GM12865 (cell line): Measurements from ENCODE around the gene F12.
A peak's percentile ranks its signal among the peaks of the same experiment; 100 is the strongest.

Source experiments
- DNase-seq: peaks from one replicate; pipeline ENCODE4 v3.0.0; 2010; ENCODE audit warnings: low read depth
- H3K4me3 ChIP-seq: 2 replicates; pipeline ENCODE4 v1.5.1; 2011; ENCODE audit warnings: mild to moderate bottlenecking, low read depth, low read length, control low read depth
- TF ChIP-seq, protein P1 (sequence below): IDR thresholded peaks from 2 replicates; pipeline ENCODE4 v1.5.1; 2011; ENCODE audit warnings: low read length, control low read depth, low read depth, inconsistent platforms; ENCODE audit not compliant: insufficient read depth; ENCODE audit errors: missing control alignments

Gene F12

DNA sequence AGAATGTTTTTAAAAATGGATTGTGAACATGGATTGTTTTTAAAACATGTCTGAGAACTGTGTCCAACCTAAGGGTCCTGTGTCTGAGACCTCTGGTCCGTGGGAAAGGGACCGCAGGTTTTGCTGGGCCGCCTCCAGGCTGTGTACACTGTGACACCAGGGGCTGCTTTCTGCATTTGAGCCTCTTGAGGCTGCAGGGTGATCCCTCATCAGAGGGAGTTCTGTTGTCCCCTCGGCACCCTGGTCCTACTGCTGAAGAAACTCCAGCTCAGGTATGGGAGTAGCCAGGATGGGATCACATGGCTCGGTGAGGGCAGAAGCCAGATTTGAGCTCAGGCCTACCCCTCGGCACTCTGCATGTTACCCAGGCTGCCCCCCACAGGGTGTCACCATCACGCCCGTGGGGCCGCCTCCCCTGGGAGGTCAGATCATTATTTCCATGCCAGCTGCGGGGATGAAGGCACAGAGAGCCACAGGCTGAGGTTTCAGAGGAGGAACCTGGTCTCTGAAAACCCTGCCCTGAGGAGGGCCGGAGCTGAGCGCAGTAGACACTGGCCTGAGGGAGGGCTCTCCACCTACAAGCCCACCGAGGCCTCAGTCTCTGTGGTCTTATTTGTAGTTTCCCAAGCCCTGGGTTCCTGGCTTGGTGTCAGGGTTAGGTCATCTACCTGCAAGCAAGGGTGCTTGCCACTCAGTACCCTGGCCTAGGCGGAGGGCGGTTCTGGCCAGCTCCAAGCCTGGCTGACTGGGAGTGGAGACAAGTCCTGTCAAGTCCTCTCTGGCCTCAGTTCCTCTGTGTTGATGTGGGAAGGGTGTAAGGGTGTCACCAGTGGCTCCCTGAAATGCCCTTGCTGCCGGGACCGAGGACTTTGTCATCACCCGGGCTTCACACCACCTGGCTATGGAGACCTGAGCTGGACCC lies 40.0 kb upstream of the F12 start:
- TF ChIP-seq, protein P1, sequence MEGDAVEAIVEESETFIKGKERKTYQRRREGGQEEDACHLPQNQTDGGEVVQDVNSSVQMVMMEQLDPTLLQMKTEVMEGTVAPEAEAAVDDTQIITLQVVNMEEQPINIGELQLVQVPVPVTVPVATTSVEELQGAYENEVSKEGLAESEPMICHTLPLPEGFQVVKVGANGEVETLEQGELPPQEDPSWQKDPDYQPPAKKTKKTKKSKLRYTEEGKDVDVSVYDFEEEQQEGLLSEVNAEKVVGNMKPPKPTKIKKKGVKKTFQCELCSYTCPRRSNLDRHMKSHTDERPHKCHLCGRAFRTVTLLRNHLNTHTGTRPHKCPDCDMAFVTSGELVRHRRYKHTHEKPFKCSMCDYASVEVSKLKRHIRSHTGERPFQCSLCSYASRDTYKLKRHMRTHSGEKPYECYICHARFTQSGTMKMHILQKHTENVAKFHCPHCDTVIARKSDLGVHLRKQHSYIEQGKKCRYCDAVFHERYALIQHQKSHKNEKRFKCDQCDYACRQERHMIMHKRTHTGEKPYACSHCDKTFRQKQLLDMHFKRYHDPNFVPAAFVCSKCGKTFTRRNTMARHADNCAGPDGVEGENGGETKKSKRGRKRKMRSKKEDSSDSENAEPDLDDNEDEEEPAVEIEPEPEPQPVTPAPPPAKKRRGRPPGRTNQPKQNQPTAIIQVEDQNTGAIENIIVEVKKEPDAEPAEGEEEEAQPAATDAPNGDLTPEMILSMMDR: no peak
- no peak for DNase-seq
- no peak overlapping the region for H3K4me3 ChIP-seq

DNA sequence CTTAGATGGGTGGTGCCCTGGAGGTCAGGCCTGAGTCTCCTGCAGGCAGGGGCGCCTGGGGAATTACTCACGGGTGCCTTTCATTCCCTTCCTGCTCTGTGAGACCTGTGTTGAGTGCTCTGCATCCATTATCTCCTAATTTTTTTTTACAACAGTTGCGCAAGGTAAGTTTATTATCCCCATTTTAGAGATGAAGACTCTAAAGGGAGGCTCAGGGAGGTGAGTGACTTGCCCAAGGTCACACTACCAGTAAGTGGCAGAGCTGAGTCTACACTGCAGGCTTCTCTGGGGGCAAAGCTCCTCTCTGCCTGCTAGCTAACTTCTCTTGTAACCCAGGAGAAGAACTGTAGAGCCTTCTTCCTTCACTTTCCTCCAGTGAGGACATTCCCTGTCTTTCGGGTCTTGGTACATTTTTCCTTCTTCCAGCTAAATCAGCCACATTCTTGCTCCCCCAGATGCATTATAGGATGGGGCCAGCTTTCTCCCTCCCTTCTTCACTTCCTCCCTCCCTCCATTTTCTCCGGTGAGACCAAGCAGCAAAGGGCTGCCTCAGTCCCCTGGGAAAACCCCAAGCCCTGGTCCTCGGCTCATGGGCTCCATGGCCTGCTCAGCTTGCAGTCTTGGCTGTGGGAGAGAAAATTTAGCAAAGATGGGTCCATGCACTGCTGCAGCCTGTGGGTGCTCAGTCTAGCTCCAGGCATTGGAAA lies 39.0 kb upstream of the F12 start:
- H3K4me3 ChIP-seq: no peak overlapping the region
- DNase-seq: no peak
- TF ChIP-seq, protein P1: no peak

DNA sequence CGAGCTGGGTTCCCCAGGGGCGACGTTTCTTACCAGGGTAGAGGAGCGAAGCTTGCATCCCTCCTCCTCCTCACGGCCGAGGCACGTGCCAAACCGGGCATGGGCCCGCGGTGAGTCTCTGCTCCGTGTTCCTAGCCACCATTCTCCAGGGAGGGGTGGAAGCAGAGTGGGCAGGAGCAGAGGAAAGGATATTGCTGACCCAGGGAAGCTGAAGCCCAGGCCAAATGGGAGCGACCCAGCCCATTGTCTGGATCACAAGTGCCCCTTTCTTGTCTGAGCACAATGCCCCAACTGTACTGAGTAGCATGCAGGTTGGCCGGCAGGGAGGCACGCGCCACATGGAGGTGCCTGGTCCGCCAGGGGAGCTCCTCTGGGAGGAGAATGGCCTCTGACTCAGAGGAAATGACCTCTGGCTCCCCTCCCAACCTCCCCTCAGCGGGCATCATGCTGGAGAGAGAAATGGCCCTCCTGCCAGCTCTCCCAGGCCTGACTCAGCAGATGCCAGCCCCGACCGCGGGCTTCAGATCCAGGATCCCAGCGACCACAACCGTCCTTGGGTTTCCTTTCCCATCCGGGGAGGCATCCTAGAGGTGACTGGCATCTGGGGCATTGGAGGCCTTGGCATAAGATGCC lies 38.4 kb upstream of the F12 start:
- TF ChIP-seq, protein P1: no peak
- peak overlapping the region; percentile 50 for H3K4me3 ChIP-seq
- no peak for DNase-seq

DNA sequence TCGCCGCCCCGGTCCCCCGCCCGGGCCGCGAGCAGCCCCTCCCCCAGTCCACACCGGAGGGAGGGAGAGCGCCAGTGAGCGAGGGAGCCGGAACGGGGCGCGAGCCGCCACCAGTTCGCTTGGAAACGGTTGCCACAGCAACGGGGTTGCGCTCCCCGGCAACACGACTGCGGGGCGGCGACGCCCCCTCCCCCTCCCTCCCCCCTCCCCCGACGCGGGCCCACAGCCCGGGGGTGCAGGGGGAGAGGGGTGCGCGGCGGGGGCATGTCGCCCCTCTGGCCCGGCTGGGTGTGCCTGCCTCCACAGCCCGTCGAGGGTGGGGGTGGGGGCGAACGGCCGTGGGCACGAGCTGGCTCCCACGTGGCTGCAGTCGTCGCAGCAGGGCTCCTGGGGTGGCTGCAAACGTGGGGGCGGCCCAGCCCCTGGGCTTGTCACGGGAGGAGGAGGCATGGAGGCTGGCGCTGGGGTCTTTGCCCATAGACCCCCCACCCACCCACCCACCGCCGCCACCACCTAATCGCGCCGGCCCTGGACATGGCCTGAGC lies 37.8 kb upstream of the F12 start:
- H3K4me3 ChIP-seq: peak overlapping the region; percentile 54
- TF ChIP-seq, protein P1: no peak
- DNase-seq: peak; percentile 81

DNA sequence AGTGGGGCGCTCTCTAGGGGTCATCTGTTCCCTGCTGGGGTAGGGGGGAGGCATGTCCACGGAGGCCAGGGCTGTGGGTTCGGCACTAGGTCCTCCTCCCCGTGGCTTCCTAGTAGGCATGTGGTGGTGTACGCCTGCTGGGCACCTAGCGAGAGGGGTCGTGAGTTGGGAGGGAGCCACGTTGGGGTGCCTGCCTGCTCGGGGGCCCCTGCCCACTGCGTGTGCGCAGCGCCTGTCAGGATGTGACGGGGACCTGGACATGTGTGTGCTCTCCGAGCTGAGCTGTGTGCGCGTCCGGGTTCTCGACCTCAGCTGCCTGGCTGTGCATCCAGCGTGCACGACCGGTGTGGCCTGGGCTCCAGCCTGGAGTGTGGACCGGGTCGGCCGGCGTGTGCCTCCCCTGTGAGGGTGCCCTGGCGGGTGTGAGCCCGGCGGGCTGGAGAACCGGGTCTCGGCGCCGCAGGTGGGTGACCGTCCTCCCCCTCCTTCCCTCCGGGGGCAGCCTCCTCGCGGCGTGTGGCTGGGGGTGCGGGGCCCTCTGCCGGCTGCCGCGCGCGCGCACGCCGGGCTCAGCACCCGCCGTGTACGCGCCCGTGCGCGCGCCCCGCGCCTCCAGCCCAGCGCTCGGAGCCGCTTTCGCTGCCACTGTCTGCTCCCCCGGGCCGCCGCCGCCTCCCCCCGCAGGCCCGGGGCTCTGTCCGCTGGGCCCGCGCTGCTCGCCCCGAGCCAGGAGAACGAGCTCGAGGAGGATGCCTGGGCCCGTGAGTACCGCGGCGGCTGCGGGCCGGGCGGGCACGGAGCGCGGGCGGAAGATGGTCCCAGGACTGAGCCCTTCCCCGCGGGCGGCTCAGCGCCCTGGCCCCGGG lies 37.1 kb upstream of the F12 start, which contains the start of gene PRR7:
TSS of gene PRR7 (plus strand) at position 615 of the 866 bp plus-strand sequence. CDS start 8,254 bp downstream, outside the sequence.
- TF ChIP-seq, protein P1: peak; percentile 15
- DNase-seq: peak; percentile 89
- H3K4me3 ChIP-seq: peak within 1 kb of the TSS; percentile 73

DNA sequence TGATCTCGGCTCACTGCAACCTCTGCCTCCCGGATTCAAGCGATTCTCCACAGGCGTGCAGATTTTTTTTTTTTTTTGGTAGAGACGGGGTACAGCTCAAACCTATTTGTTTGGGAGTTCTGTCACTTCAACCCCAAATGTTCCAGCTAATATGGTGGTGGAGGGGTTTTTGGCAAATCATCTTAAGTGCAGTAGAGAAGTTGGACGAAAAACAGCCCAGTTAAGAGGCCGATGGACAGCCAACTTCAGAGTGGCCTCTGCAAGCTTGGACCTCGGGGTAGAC lies 36.5 kb upstream of the F12 start:
- TF ChIP-seq, protein P1: no peak
- peak overlapping the region; percentile 73 for H3K4me3 ChIP-seq
- no peak for DNase-seq
